HepG2 (cell line): Measurements from ENCODE around the gene ZNF217. TPM values are rescaled to one million over a fixed set of nuclear protein-coding genes. Genes with fewer than 3 reads are reported as not detected.

ENCODE experiments used
- AHR ChIP-seq: IDR thresholded peaks from 2 replicates; pipeline ENCODE4 v1.6.1; 2018; ENCODE audit warnings: missing genetic modification reagents, missing compliant biosample characterization
- CBX2 ChIP-seq, 2 experiments: fragments of 200-600 bp in 1 of 2; sonication (generic); formaldehyde crosslinking in 1 of 2; IDR thresholded peaks; 2 replicates each; pipeline versions ENCODE4 v1.7.0 to v1.8.1; 2018 to 2022; ENCODE audit warnings: low read depth in 2 of 2, low read length in 1 of 2, mild to moderate bottlenecking in 1 of 2, missing genetic modification reagents in 1 of 2
- DNMT1 ChIP-seq: sonication (generic); formaldehyde crosslinking; IDR thresholded peaks from 2 replicates; pipeline ENCODE4 v1.5.1; 2020; ENCODE audit warnings: mild to moderate bottlenecking, missing genetic modification reagents
- ELK4 ChIP-seq: sonication (generic); formaldehyde crosslinking; IDR thresholded peaks from 2 replicates; pipeline ENCODE4 v1.9.0; 2021; ENCODE audit warnings: missing genetic modification reagents, borderline replicate concordance
- FOXA1 ChIP-seq, 2 experiments: fragments of 450-650 bp in 1 of 2; sonication (generic) in 1 of 2; formaldehyde crosslinking in 1 of 2; IDR thresholded peaks; 2 replicates each; pipeline versions ENCODE4 v1.4.0 to v1.6.1; 2016 to 2020; ENCODE audit warnings: missing genetic modification reagents in 1 of 2
- MAZ ChIP-seq, 2 experiments: sonication (generic) in 1 of 2; formaldehyde crosslinking in 1 of 2; IDR thresholded peaks; 2 replicates each; pipeline versions ENCODE4 v1.5.0 to v1.6.1; 2012 to 2020; ENCODE audit warnings: low read depth in 2 of 2, mild to moderate bottlenecking in 2 of 2, borderline replicate concordance in 1 of 2, improper control_type of control experiment in 1 of 2, low read length in 1 of 2, missing genetic modification reagents in 1 of 2, moderate library complexity in 1 of 2
- ZBED4 ChIP-seq: sonication (generic); formaldehyde crosslinking; IDR thresholded peaks from 2 replicates; pipeline ENCODE4 v1.4.0; 2020; ENCODE audit warnings: missing genetic modification reagents, borderline replicate concordance
- ZNF18 ChIP-seq: sonication (generic); formaldehyde crosslinking; IDR thresholded peaks from 2 replicates; pipeline ENCODE4 v1.8.0; 2022; ENCODE audit warnings: mild to moderate bottlenecking, missing genetic modification reagents; ENCODE audit not compliant: insufficient replicate concordance
- ZNF224 ChIP-seq: sonication (generic); formaldehyde crosslinking; IDR thresholded peaks from 2 replicates; pipeline ENCODE4 v1.5.0; 2020; ENCODE audit warnings: mild to moderate bottlenecking, missing genetic modification reagents
- ZNF275 ChIP-seq: sonication (generic); formaldehyde crosslinking; IDR thresholded peaks from 2 replicates; pipeline ENCODE4 v1.8.0; 2022; ENCODE audit warnings: missing genetic modification reagents, mild to moderate bottlenecking, inconsistent platforms, borderline replicate concordance
- ZNF337 ChIP-seq: sonication (generic); formaldehyde crosslinking; IDR thresholded peaks from 2 replicates; pipeline ENCODE4 v1.5.1; 2020; ENCODE audit warnings: missing genetic modification reagents, low read depth, mild to moderate bottlenecking, borderline replicate concordance
- ZNF343 ChIP-seq: sonication (generic); formaldehyde crosslinking; IDR thresholded peaks from 2 replicates; pipeline ENCODE4 v1.4.0; 2020; ENCODE audit warnings: mild to moderate bottlenecking, missing genetic modification reagents
- ZNF441 ChIP-seq: sonication (generic); formaldehyde crosslinking; IDR thresholded peaks from 2 replicates; pipeline ENCODE4 v1.7.0; 2021; ENCODE audit warnings: missing genetic modification reagents, borderline replicate concordance
- ZNF562 ChIP-seq: sonication (generic); formaldehyde crosslinking; IDR thresholded peaks from 2 replicates; pipeline ENCODE4 v1.8.0; 2022; ENCODE audit warnings: missing genetic modification reagents, borderline replicate concordance
- ZNF660 ChIP-seq: sonication (generic); formaldehyde crosslinking; IDR thresholded peaks from 2 replicates; pipeline ENCODE4 v1.5.1; 2020; ENCODE audit warnings: mild to moderate bottlenecking, low read depth, missing genetic modification reagents, borderline replicate concordance
- ZSCAN12 ChIP-seq: sonication (generic); formaldehyde crosslinking; IDR thresholded peaks from 2 replicates; pipeline ENCODE4 v1.9.0; 2021; ENCODE audit warnings: mild to moderate bottlenecking, missing genetic modification reagents
- polyA plus RNA-seq, 8 experiments: library from polyadenylated mRNA; depleted of rRNA in 3 of 8; stranded (reverse) in 7 of 8; unstranded in 1 of 8; fragments of >200 nt; fragmentation: Illumina TruSeq in 4 of 8; extraction: Trizol in 4 of 8; gene quantifications; 2 replicates each; pipeline versions ENCODE4 v1.2.1 to v1.2.3, GENCODE V29; 2011 to 2016; ENCODE audit warnings: low read depth in 4 of 8, missing spikeins in 1 of 8, mixed read lengths in 1 of 8; ENCODE audit not compliant: insufficient read depth in 1 of 8
- total RNA-seq, 5 experiments: library from RNA; depleted of rRNA; stranded (reverse); fragments of >200 nt; fragmentation: Illumina TruSeq; extraction: Trizol; gene quantifications; 2 replicates each; pipeline ENCODE4 v1.2.3, GENCODE V29; 2016; ENCODE audit warnings: low read depth in 1 of 5
- TF ChIP-seq, protein P1 (sequence below): sonication (generic); formaldehyde crosslinking; IDR thresholded peaks from 2 replicates; pipeline ENCODE4 v1.5.1; 2020; ENCODE audit warnings: missing genetic modification reagents, mild to moderate bottlenecking, borderline replicate concordance

The ZNF217 gene
- total and polyA plus RNA-seq, 2 of the 13 experiments (the other 11 are each of a cell fraction or from before 2014, with no cell fraction given), result 22.3 to 29.8 TPM

DNA sequence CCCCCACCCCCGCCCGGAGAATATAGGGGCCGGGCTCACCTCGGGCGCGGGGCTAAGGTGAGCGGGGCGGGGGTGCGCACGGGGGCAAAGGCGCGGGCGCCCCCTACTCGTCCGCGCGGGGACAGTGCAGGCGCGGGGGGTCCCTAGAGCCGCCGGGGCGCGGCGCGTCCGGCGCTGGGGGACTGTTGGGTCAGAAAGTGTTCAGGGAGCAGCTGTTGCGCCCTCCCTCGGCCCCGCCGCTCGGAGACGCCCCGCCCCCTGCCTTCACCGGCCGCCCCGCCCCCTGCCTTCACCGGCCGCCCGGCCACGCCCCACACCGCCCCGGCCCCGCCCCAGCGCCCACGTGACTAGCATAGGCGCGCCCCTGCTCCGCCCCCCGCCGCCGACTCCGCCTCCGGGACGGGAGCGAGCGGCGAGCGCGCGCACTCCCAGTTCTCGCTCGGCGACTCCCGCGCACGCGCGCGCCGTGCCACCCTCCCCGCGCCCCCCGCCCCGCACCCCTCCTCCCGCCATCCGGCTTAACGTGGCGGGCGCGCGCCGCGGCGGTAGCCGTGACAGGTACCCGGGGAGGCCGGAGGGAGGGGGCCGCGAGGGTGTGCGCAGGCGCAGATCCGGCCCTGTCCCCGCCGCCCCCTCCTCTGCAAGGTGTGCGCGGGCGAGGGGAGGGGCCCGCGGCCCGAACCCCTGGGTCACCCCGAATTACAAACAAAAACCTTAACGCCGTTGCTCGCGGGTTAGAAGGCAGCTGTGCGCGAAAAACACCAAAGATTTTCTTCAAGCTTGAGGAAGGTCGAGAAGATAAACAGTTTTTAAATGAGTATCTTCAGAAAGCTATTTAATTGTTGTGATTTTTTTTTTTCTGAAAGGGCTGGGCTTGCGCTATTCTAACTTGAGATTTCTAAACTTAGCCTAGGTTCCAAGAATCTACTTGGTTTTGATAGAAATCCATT lies 704 bp upstream of the ZNF217 start (continued):
- TF ChIP-seq ELK4 (CRISPR knock-in tag) (no peak), DNMT1 (CRISPR knock-in tag) (no peak), MAZ (IDR thresholded peaks at IDR 0.05; ENCODE audit: borderline replicate concordance, low read depth, low read length) (peak; percentile 94), MAZ (CRISPR knock-in tag; IDR thresholded peaks at IDR 0.05; ENCODE audit: low read depth) (peak; percentile 91), CBX2 (IDR thresholded peaks at IDR 0.05; ENCODE audit: low read depth, low read length) (no peak), CBX2 (CRISPR knock-in tag; IDR thresholded peaks at IDR 0.05; ENCODE audit: low read depth) (no peak), FOXA1 (IDR thresholded peaks at IDR 0.05) (no peak), FOXA1 (CRISPR knock-in tag; IDR thresholded peaks at IDR 0.05) (no peak; the same call in 1 of the 2 replicates), ZNF224 (CRISPR knock-in tag) (no peak), ZBED4 (peak; percentile 36; the same call in 1 of the 2 replicates), AHR (CRISPR knock-in tag) (no peak), ZNF441 (CRISPR knock-in tag) (peak; percentile 54; the same call in 1 of the 2 replicates), ZNF18 (peak; percentile 76), ZNF660 (CRISPR knock-in tag) (no peak), ZNF337 (0 out of 2 replicates have a peak, but pooled peaks have one; percentile 32), ZNF343 (no peak), ZNF562 (no peak), ZNF275 (no peak), ZSCAN12 (0 out of 2 replicates have a peak, but pooled peaks have one; percentile 57)
- TF ChIP-seq, protein P1, sequence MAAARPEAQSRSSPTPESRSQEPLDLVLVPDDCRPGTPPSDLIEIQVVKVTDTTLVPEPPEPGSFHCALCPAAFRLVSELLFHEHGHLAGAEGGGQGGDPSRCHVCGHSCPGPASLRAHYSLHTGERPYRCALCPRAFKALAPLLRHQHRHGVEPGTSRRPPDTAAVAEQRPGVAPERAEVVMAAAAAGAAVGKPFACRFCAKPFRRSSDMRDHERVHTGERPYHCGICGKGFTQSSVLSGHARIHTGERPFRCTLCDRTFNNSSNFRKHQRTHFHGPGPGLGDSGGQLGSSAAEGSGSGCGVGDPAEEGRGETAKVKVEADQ (CRISPR knock-in tag), result no peak; the same call in 1 of the 2 replicates
